OCI-LY3 (cell line): ENCODE measurements around the gene OMG.

Experiments used
- H2AFZ ChIP-seq: fragments of 200-600, 300-600 bp; shearing (Covaris generic); 2 replicates; pipeline ENCODE4 v1.6.0; 2014; ENCODE audit warnings: antibody characterized with exemption, low read depth, low read length
- H3K27ac ChIP-seq: fragments of 200-600, 300-600 bp; sonication (generic); 2 replicates; pipeline ENCODE4 v1.5.1; 2014; ENCODE audit warnings: mild to moderate bottlenecking, low read length, moderate library complexity, mixed read lengths
- H3K27me3 ChIP-seq: fragments of 200-600, 300-600 bp; sonication (generic); 2 replicates; pipeline ENCODE4 v1.6.1; 2014; ENCODE audit warnings: low read depth, low read length, mixed read lengths
- H3K36me3 ChIP-seq: fragments of 200-600, 300-600 bp; sonication (generic); replicated peaks from 2 replicates; pipeline ENCODE3; 2014; ENCODE audit warnings: low read depth, low read length, mixed read lengths
- H3K4me1 ChIP-seq: fragments of 300-600, 200-600 bp; sonication (generic); 2 replicates; pipeline ENCODE4 v1.6.1; 2014; ENCODE audit warnings: low read length, mixed read lengths
- H3K4me2 ChIP-seq: fragments of 200-600, 300-600 bp; sonication (generic); 2 replicates; pipeline ENCODE4 v1.6.1; 2014; ENCODE audit warnings: low read length, mixed read lengths
- H3K4me3 ChIP-seq: fragments of 300-600, 200-600 bp; sonication (generic); 2 replicates; pipeline ENCODE4 v1.5.1; 2014; ENCODE audit warnings: antibody characterized with exemption, mild to moderate bottlenecking, low read length, moderate library complexity
- H3K79me2 ChIP-seq: fragments of 300-600, 200-600 bp; shearing (Covaris generic); 2 replicates; pipeline ENCODE4 v1.6.1; 2014; ENCODE audit warnings: mild to moderate bottlenecking, low read length, mixed read lengths
- H3K9ac ChIP-seq: fragments of 300-600, 200-600 bp; shearing (Covaris generic); 2 replicates; pipeline ENCODE4 v1.6.0; 2014; ENCODE audit warnings: mild to moderate bottlenecking, low read length, moderate library complexity
- H3K9me3 ChIP-seq: fragments of 200-600, 300-600 bp; shearing (Covaris generic); 2 replicates; pipeline ENCODE4 v1.6.1; 2014; ENCODE audit warnings: low read length, mixed read lengths; ENCODE audit not compliant: insufficient read depth
- H4K20me1 ChIP-seq: fragments of 200-600, 300-600 bp; sonication (generic); 2 replicates; pipeline ENCODE4 v1.6.1; 2016; ENCODE audit warnings: low read length, mixed read lengths; ENCODE audit not compliant: insufficient read depth
- CTCF ChIP-seq: fragments of 200-600, 300-600 bp; sonication (generic); IDR thresholded peaks from 2 replicates; pipeline ENCODE4 v1.5.1; 2014; ENCODE audit warnings: antibody characterized with exemption, low read length, low read depth
- EZH2phosphoT487 ChIP-seq: fragments of 200-600 bp; shearing (Covaris generic); IDR thresholded peaks from 2 replicates; pipeline ENCODE4 v1.6.1; 2018; ENCODE audit warnings: antibody characterized with exemption, mixed run types, low read depth

The OMG gene

GRCh38 chr17:31272803-31273202 is 24.2 kb downstream of the OMG start:
- Histone ChIP-seq H3K9ac (no peak overlapping the region), H3K9me3 (no peaks in the 10 kb centered on the region), H2AFZ (no peak overlapping the region), H3K27ac (no peak overlapping the region), H3K36me3 (peaks cover 8% of the 10 kb centered on the region), H3K4me1 (no peaks in the 10 kb centered on the region), H4K20me1 (no peaks in the 10 kb centered on the region), H3K79me2 (no peaks in the 10 kb centered on the region), H3K4me3 (no peak overlapping the region), H3K27me3 (no peaks in the 10 kb centered on the region), H3K4me2 (no peak overlapping the region)
- TF ChIP-seq EZH2phosphoT487 = no peak
- no peak for TF ChIP-seq CTCF

GRCh38 chr17:31272236-31272635 is 24.8 kb downstream of the OMG start:
- no peak overlapping the region for H3K4me3 ChIP-seq
- no peaks in the 10 kb centered on the region for H3K4me1 ChIP-seq
- H2AFZ ChIP-seq = no peak overlapping the region
- peaks cover 2% of the 10 kb centered on the region for H3K36me3 ChIP-seq
- no peaks in the 10 kb centered on the region for H4K20me1 ChIP-seq
- H3K27me3 ChIP-seq = no peaks in the 10 kb centered on the region
- no peak overlapping the region for H3K9ac ChIP-seq
- H3K4me2 ChIP-seq = no peak overlapping the region
- TF ChIP-seq CTCF (no peak), EZH2phosphoT487 (no peak)
- no peaks in the 10 kb centered on the region for H3K79me2 ChIP-seq
- H3K9me3 ChIP-seq = no peaks in the 10 kb centered on the region
- no peak overlapping the region for H3K27ac ChIP-seq

- Histone ChIP-seq H3K79me2 (no peaks in the 10 kb centered on the region), H2AFZ (no peak overlapping the region), H4K20me1 (no peaks in the 10 kb centered on the region), H3K27me3 (no peaks in the 10 kb centered on the region), H3K4me2 (no peak overlapping the region), H3K36me3 (peaks cover 2% of the 10 kb centered on the region), H3K9me3 (no peaks in the 10 kb centered on the region), H3K4me1 (no peaks in the 10 kb centered on the region), H3K9ac (no peak overlapping the region), H3K4me3 (no peak overlapping the region), H3K27ac (no peak overlapping the region)
- no peak for TF ChIP-seq EZH2phosphoT487
- no peak for TF ChIP-seq CTCF
These were observed 27.5 kb downstream of the OMG start for GRCh38 chr17:31269578-31269983.

GRCh38 chr17:31269036-31269577 is 27.9 kb downstream of the OMG start:
- Histone ChIP-seq H3K9ac (no peak overlapping the region), H3K27ac (no peak overlapping the region), H3K36me3 (peaks cover 2% of the 10 kb centered on the region)

More at GRCh38 chr17:31269036-31269577, 27.9 kb downstream of the OMG start:
- TF ChIP-seq EZH2phosphoT487 = no peak
- no peak for TF ChIP-seq CTCF
- H3K4me3 ChIP-seq = no peak overlapping the region
- no peak overlapping the region for H2AFZ ChIP-seq
- H3K9me3 ChIP-seq = no peaks in the 10 kb centered on the region
- H3K4me1 ChIP-seq = no peaks in the 10 kb centered on the region
- H3K79me2 ChIP-seq = no peaks in the 10 kb centered on the region
- H4K20me1 ChIP-seq = no peaks in the 10 kb centered on the region
- H3K4me2 ChIP-seq = no peak overlapping the region
- no peaks in the 10 kb centered on the region for H3K27me3 ChIP-seq
